ENCODE results near the gene CMTM7. TPM values are rescaled to one million over a fixed set of nuclear protein-coding genes. Genes with fewer than 3 reads are reported as not detected.

Gene CMTM7
- total RNA-seq, 1 donor from 2014 or later, result 20.4 TPM

GRCh38 chr3:32373844-32374243 lies 17.8 kb upstream of the CMTM7 start:
- peaks cover 4% of the 10 kb centered on the region for H3K36me3 Mint-ChIP-seq

GRCh38 chr3:32374788-32375595 lies 16.7 kb upstream of the CMTM7 start:
- H3K27ac Mint-ChIP-seq, result no peak overlapping the region
- H3K4me3 Mint-ChIP-seq, result no peak overlapping the region
- H3K4me1 Mint-ChIP-seq (ENCODE audit: unreplicated experiment), result peaks cover 3% of the 10 kb centered on the region
- no peaks in the 10 kb centered on the region for H3K27me3 Mint-ChIP-seq
- H3K9me3 Mint-ChIP-seq, result no peaks in the 10 kb centered on the region
- peak; percentile 82 for TF ChIP-seq CTCF (conservative IDR thresholded peaks at IDR 0.05)
- H3K36me3 Mint-ChIP-seq, result peaks cover 4% of the 10 kb centered on the region
- no peak for DNase-seq (ENCODE audit: extremely low spot score, unreplicated experiment)

More at GRCh38 chr3:32373844-32374243, 17.8 kb upstream of the CMTM7 start:
- H3K9me3 Mint-ChIP-seq, result no peaks in the 10 kb centered on the region
- no peak for DNase-seq (ENCODE audit: extremely low spot score, unreplicated experiment)
- no peak overlapping the region for H3K4me3 Mint-ChIP-seq
- no peak for TF ChIP-seq CTCF (conservative IDR thresholded peaks at IDR 0.05)
- no peaks in the 10 kb centered on the region for H3K4me1 Mint-ChIP-seq (ENCODE audit: unreplicated experiment)
- no peak overlapping the region for H3K27ac Mint-ChIP-seq
- no peaks in the 10 kb centered on the region for H3K27me3 Mint-ChIP-seq

GRCh38 chr3:32375596-32375930 lies 16.1 kb upstream of the CMTM7 start:
- no peak for TF ChIP-seq CTCF (conservative IDR thresholded peaks at IDR 0.05)
- Mint-ChIP-seq H3K9me3 (no peaks in the 10 kb centered on the region), H3K27me3 (no peaks in the 10 kb centered on the region), H3K36me3 (peaks cover 4% of the 10 kb centered on the region), H3K4me1 (ENCODE audit: unreplicated experiment) (peaks cover 5% of the 10 kb centered on the region), H3K27ac (no peak overlapping the region), H3K4me3 (no peak overlapping the region)
- no peak for DNase-seq (ENCODE audit: extremely low spot score, unreplicated experiment)

GRCh38 chr3:32376115-32376514 lies 15.5 kb upstream of the CMTM7 start:
- Mint-ChIP-seq H3K4me1 (ENCODE audit: unreplicated experiment) (peaks cover 5% of the 10 kb centered on the region), H3K27me3 (no peaks in the 10 kb centered on the region), H3K27ac (no peak overlapping the region), H3K36me3 (peaks cover 4% of the 10 kb centered on the region), H3K4me3 (no peak overlapping the region), H3K9me3 (no peaks in the 10 kb centered on the region)
- TF ChIP-seq CTCF (conservative IDR thresholded peaks at IDR 0.05), result no peak
- no peak for DNase-seq (ENCODE audit: extremely low spot score, unreplicated experiment)

- H3K9me3 Mint-ChIP-seq, result peaks cover 5% of the 10 kb centered on the region
- H3K36me3 Mint-ChIP-seq, result peaks cover 4% of the 10 kb centered on the region
- no peak for TF ChIP-seq CTCF (conservative IDR thresholded peaks at IDR 0.05)
- H3K27me3 Mint-ChIP-seq, result peaks cover 3% of the 10 kb centered on the region
- H3K27ac Mint-ChIP-seq, result peak overlapping the region; percentile 42
- no peak overlapping the region for H3K4me3 Mint-ChIP-seq
- no peak for DNase-seq (ENCODE audit: extremely low spot score, unreplicated experiment)
- peaks cover 9% of the 10 kb centered on the region for H3K4me1 Mint-ChIP-seq (ENCODE audit: unreplicated experiment)
Measured at GRCh38 chr3:32379831-32380500, 11.7 kb upstream of the CMTM7 start.
